Lung (tissue), 12 donors: ENCODE results near the gene INPP4B. TPM values are rescaled to one million over a fixed set of nuclear protein-coding genes. Genes with fewer than 3 reads are reported as not detected.

ENCODE experiments used
- ATAC-seq: fragments of 200-7000 bp; cut with Tn5 transposase; one replicate; pipeline ENCODE4 v1.9.1; 2020; ENCODE audit warnings: moderate number of reproducible peaks; ENCODE audit not compliant: insufficient read depth, low FRiP score
- DNase-seq, 3 donors: peaks; one replicate each; pipeline ENCODE4 v3.0.0-alpha.2; 2013 to 2017
- H3K27ac ChIP-seq, 2 donors: one replicate each; pipeline ENCODE4 v1.5.1; 2013; ENCODE audit warnings: mild to moderate bottlenecking in 2 of 2, moderate library complexity in 2 of 2, control low read depth in 1 of 2, inconsistent platforms in 1 of 2, low read depth in 1 of 2, low read length in 1 of 2
- H3K27me3 ChIP-seq, 3 donors: one replicate each; pipeline ENCODE4 v1.5.1; 2013; ENCODE audit warnings: low read length in 2 of 3; ENCODE audit not compliant: control insufficient read depth in 3 of 3, insufficient read depth in 3 of 3
- H3K36me3 ChIP-seq, 4 donors: one replicate each; pipeline ENCODE4 v1.5.1; 2013; ENCODE audit warnings: low read length in 4 of 4, mild to moderate bottlenecking in 1 of 4, moderate library complexity in 1 of 4; ENCODE audit not compliant: control insufficient read depth in 4 of 4, insufficient read depth in 4 of 4
- H3K4me1 ChIP-seq, 5 donors: one replicate each; pipeline ENCODE4 v1.5.1; 2013; ENCODE audit warnings: low read length in 5 of 5, mild to moderate bottlenecking in 2 of 5, moderate library complexity in 1 of 5; ENCODE audit not compliant: control insufficient read depth in 5 of 5, insufficient read depth in 5 of 5
- H3K4me3 ChIP-seq: one replicate; pipeline ENCODE4 v1.5.1; 2013; ENCODE audit warnings: mild to moderate bottlenecking, control low read depth, moderate library complexity
- H3K9ac ChIP-seq, 2 donors: one replicate each; pipeline ENCODE4 v1.5.1; 2013; ENCODE audit warnings: low read length in 2 of 2, control low read depth in 1 of 2; ENCODE audit not compliant: insufficient read depth in 1 of 2
- H3K9me3 ChIP-seq, 4 donors: one replicate each; pipeline ENCODE4 v1.5.1; 2013; ENCODE audit warnings: low read length in 3 of 4, mild to moderate bottlenecking in 1 of 4, moderate library complexity in 1 of 4; ENCODE audit not compliant: control insufficient read depth in 4 of 4, insufficient read depth in 3 of 4
- WGBS, 2 donors: extraction: QIAGEN DNeasy Blood & Tissue Kit; methylation state at CpG; one replicate each; pipeline ENCODE4 v1.1.7; 2013; 5-methylcytosine and 5-hydroxymethylcytosine counted together
- polyA plus RNA-seq, 2 donors: library from polyadenylated mRNA; stranded (reverse); fragments of 200-250 nt; gene quantifications; one replicate each; pipeline ENCODE4 v1.2.1, GENCODE V29; 2013
- total RNA-seq, 2 donors: library from RNA; depleted of rRNA in 1 of 2; stranded (reverse); fragments of >200 nt in 1 of 2; gene quantifications; one replicate each; pipeline ENCODE4 v1.2.1, GENCODE V29; 2014 to 2021
- TF ChIP-seq, protein P1 (sequence below): IDR thresholded peaks from 2 replicates; pipeline ENCODE4 v1.5.1; 2012; ENCODE audit warnings: mild to moderate bottlenecking; ENCODE audit errors: control extremely low read depth, extremely low read depth
- donor health status: control.
- donor health status: control.
- donor health status: Bipolar disorder and iron deficiency.
- donor health status: healthy.
- donor health status: DM: yes; HTN: yes; CAD: no.

The INPP4B gene
- total and polyA plus RNA-seq, 4 donors: 2.4 to 32.6 (median 5.6) TPM

DNA sequence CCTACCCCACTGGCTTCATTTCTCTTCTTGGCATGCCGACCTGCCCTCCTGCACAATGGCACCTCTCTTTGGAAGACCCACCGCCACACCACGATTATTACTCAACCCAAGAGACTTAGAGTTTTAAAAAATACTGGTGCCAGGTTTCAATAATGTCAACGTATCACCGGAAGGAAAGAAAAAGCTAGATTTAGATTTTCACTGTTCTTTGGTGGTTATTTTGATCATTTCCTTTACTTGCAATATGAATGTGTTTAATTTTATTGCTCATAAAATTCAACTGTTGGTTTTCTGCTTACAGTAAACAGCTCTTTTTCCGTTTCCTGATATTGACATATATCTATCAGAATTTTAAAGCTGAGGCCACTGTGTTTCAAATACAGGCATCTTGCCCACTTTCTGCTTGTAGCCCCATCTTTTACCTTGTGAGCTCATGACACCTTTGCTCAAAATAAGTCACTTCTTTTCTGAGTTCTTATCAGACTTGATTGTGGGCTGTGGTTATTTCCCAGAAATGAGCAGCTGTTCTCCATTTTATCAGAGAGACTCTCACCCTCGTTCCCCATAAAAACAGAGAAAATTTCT, 439.1 kb downstream of the INPP4B start:
- H3K36me3 ChIP-seq: no peaks in the 10 kb centered on the region
- no peak overlapping the region for H3K9ac ChIP-seq
- H3K9me3 ChIP-seq: no peaks in the 10 kb centered on the region
- ATAC-seq (no peak), DNase-seq (no peak)
- no peak overlapping the region for H3K4me3 ChIP-seq
- no peaks in the 10 kb centered on the region for H3K27me3 ChIP-seq
- TF ChIP-seq, protein P1, sequence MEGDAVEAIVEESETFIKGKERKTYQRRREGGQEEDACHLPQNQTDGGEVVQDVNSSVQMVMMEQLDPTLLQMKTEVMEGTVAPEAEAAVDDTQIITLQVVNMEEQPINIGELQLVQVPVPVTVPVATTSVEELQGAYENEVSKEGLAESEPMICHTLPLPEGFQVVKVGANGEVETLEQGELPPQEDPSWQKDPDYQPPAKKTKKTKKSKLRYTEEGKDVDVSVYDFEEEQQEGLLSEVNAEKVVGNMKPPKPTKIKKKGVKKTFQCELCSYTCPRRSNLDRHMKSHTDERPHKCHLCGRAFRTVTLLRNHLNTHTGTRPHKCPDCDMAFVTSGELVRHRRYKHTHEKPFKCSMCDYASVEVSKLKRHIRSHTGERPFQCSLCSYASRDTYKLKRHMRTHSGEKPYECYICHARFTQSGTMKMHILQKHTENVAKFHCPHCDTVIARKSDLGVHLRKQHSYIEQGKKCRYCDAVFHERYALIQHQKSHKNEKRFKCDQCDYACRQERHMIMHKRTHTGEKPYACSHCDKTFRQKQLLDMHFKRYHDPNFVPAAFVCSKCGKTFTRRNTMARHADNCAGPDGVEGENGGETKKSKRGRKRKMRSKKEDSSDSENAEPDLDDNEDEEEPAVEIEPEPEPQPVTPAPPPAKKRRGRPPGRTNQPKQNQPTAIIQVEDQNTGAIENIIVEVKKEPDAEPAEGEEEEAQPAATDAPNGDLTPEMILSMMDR: no peak
- H3K4me1 ChIP-seq: peaks cover 0 to 40% (median 9%) of the 10 kb centered on the region in 5 donors
- no peak overlapping the region for H3K27ac ChIP-seq
- whole genome bisulfite sequencing, 2 donors: 51 to 65% methylated on average over 7 of the region's 7 CpGs

DNA sequence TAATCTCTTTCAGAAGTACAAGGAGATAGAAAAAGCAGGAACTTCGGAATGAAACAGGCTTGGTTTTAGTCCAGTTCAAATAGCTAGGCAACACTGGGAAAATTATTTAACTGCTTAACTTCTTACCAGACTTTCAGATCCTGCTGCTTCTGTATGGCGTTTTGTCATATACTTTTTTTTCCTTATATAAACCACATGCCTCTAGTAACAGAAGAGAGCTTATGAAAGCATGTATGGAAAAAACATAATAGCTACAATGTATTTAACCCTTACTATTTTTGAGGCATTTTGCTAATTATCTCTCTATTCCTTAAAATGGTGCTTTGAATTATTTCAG, 439.6 kb downstream of the INPP4B start:
- WGBS, 2 donors: 53 to 66% methylated on average over 2 of the region's 2 CpGs
- Histone ChIP-seq H3K9me3 (no peaks in the 10 kb centered on the region), H3K36me3 (no peaks in the 10 kb centered on the region), H3K27me3 (no peaks in the 10 kb centered on the region), H3K4me3 (no peak overlapping the region), H3K9ac (no peak overlapping the region), H3K27ac (no peak overlapping the region), H3K4me1 (peaks cover 0 to 42% (median 10%) of the 10 kb centered on the region in 5 donors)
- ATAC-seq (no peak), DNase-seq (peak in 1 of 3 donors; percentile 44)
- TF ChIP-seq, protein P1: no peak

DNA sequence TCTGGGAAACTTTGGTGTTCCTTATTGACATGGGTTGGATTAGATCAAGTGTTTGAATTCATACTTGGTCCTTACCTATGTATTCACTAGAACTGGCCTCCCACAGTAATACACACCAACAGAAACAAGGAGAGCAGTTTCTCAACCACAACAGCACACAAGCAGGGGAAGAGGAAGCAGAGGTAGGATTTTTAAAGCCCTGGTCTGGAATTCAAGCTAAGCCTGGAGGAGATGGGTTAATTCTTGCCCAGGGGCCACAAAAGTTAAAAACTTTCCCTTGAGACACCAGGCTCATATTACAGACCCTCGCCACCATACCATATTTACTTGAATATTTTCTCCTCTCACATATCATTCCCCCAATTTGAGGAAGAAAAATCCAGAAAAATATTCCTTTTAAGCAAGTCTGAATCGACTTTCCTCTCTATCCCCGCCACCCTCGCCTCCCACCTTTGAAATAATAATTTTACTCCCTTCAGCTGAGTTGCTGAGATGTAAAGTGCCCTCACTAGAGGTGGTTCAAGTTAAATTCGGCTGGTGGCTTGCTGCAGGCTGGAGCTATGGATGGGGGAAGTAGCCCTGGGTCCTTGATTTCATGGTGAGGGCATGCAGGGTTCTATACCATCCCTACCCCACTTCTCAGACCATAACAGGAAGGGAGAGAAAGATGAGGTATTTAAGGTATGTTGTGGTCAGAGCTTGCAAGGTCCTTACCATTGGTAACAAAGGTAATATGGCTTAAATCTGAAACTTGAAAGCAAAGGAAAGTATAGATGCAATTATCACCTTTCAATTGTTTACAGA, 440.2 kb downstream of the INPP4B start:
- H3K9ac ChIP-seq: peak overlapping the region; percentile 14 to 74
- DNase-seq: peak; percentile 19 to 70 (median 68)

More for the DNA sequence above, 440.2 kb downstream of the INPP4B start:
- H3K9me3 ChIP-seq: no peaks in the 10 kb centered on the region
- no peaks in the 10 kb centered on the region for H3K36me3 ChIP-seq
- no peaks in the 10 kb centered on the region for H3K27me3 ChIP-seq
- H3K27ac ChIP-seq: peak overlapping the region; percentile 15 to 91
- peak; percentile 13 for ATAC-seq
- WGBS, 2 donors: 60 to 66% methylated on average over 5 of the region's 5 CpGs
- TF ChIP-seq, protein P1: no peak
- peaks cover 0 to 42% (median 10%) of the 10 kb centered on the region in 5 donors for H3K4me1 ChIP-seq
- H3K4me3 ChIP-seq: no peak overlapping the region
